GM19468 (cell line): ENCODE data around the gene CALD1.
A peak's percentile ranks its signal among the peaks of the same experiment; 100 is the strongest.
"Not testable (repeated sequence)": the region's sequence is repeated elsewhere in the genome, so short reads cannot be mapped to it uniquely, and the experiment has no call there.

ENCODE experiments used
- ATAC-seq: cut with Tn5 transposase; IDR thresholded peaks from one replicate; pipeline ENCODE4 v1.9.1; 2021; ENCODE audit warnings: mild to moderate bottlenecking, moderate library complexity, moderate number of reproducible peaks; ENCODE audit not compliant: unreplicated experiment; ENCODE audit errors: extremely low read depth

Gene CALD1

DNA sequence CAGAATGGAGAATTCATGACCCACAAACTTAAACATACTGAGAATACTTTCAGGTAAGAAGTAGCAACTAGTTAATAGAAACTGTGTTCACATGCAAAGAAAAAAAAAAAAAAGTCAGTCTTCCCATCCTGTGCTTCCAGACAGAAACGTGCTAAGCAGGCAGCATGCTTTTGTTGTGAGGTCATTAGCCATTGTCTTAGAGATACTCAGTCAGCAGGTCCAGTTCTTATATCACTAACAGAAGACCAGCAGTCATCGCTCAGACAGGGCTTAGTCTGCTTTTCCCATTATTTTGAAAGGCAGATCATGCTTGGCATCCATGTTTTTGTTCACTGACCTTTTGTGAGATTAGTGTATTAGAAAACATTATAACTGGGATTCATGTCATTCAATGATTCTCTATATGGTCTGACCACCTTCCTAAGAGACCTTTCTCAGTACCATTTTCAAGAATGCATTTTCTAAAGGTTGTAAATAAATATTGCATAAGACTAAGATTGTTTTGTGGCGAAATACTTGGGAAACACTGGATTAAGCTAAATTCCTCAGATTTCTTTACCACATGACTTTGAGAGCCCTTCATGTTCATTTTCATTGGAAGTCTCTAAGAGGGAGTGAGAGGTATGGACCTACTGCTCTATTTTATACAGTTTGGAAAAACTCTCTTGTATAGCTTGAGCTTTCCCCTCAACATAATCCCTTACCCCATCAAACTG is 161.9 kb downstream of the CALD1 start:
- ATAC-seq, result no peak

DNA sequence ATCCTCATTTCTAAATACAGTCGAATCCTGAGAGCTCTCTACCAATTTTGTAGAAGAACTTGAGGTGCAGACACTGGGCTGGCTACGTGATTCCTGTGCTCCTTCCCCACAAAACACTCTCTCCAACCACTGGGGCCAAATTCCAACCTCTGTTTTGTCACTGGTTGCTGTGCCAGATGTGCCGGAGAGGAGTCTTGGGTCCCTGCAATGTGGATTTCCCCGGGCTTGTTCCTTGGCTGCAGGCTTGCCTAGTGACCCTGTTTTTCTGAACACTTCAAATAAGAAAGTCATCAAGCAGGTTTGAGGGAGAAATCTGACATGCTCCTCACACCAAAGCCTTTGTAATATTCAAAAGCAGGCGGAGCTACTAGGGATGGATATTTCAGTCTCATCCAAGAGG is 162.5 kb downstream of the CALD1 start:
- no peak for ATAC-seq

DNA sequence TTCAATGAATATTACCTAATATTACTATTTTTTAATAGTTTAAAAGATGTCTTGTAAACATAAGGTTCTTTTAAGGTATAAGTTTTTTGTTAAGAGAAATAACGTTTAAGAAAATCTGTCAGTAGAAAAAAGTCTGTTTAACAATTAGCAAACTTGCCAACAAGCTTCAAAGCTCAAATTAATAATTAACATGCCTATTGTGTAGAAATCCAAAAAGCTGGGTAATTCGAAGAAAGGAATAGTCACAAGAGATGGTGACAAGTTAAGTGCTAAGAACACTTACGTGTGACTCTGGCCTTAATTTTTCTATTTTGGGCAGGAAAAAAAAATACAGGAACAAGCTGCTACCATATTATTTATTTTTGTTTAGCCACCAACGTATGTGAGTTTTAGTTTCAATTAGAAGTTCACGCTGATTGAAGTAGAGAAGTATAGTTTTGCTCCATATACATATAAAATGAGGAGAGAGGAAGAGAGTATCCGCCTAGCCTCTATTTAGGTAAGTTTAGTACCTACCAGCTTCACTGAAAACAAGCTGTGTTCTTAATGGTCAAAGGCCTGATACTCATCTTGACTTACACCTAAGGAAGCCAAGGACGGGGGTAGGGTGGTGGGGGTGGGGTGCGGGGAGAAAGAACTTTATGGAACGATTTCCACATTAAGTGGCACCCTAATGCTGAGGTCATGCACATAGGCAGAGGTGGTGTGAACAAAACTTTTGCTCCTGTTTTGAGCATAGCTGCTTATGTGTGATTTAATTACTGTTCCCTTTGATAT is 163.4 kb downstream of the CALD1 start:
- ATAC-seq, result no peak

DNA sequence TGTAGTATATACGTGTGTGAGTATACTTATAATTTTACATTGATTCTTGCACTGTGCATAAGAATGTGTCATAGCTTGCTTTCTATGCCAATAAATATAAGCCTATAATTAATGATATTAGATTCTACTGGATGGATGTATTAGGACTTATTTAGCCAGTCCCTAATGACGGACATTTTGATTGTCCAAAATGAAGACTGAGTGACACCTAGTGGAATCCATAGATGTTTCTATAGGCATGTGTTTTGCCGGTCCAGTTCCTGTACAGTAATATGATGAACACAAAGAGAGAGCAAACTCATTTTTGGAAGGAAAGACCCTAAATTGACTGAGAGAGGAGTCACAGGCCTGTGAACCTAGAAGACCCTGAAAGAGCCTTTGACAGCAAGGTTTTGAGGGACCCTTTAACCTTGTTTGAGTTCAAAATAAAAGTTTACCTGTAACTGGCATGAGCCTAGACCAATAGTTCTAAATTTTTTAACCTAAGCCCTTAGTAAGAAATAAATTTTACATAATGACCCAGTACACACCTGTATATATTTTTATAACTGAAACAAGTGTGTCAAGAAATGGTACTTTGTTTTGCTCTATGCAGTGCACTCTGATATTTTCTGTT is 164.5 kb downstream of the CALD1 start:
- ATAC-seq, result peak; percentile 50

DNA sequence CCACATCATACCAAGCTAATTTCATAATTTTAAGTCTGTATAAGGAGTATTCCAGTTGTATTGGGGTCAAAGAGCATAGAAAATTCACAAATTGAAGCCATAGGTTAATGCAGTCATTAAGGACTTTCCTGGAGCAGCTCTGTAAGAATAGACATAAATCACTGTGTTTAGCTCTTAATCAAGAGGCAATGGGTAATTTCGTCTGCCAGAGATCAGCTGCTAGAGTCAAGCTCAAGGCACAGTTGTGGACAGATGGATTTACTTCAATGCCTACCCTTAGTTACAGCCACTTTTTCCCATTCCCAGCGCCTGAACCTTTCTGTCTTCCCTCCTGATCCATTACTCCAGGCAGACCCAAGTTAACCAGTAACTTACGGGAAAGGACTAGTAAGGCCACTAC is 166.3 kb downstream of the CALD1 start:
- no peak for ATAC-seq

DNA sequence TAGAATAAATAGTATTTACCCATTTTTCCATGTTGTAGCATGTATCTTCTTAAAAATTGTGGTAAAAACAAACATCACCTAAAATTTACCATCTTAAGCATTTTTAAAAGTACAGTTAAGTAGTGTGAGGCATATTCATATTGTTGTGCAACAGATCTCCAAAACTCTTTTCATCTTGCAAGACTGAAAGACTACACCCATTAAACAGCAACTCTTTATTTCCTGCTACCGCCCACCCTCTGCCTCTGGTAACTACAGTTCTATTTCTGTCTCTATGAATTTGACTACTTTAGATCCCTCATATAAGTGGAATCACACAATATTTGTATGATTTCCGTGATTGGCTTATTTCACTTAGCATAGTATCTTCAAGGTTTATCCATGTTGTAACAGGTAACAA is 166.8 kb downstream of the CALD1 start:
- ATAC-seq, result no peak

DNA sequence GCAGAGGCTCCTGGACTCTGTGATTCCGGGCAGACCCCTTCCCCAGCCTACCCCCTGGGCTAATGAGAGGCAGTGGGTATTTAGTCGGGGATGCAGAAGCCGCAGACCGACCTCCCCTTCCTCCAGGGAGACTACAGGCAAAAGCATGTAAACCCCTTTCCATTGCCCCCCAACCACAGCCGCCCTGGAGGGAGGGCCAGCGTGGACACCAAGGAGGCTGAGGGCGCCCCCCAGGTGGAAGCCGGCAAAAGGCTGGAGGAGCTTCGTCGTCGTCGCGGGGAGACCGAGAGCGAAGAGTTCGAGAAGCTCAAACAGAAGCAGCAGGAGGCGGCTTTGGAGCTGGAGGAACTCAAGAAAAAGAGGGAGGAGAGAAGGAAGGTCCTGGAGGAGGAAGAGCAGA is 167.9 kb downstream of the CALD1 start:
- no peak for ATAC-seq

DNA sequence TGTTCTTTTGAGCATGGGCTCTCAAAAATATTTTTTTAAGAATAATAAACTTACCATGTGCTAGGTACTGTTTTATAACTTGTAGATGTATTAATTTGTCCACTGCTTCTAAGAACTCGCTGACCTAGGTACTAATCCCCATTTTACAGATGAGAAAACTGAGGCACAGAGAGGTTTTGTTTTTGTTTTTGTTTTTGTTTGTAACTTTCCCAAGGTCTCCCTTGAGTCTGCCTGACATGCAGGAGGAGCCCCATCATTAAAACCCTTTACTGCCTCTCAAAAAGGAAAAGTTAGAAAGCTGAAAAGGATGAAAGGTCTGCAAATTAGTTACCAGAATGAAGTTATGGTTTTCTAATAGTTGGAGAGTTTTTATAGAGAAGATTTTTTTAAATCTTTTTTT is 168.4 kb downstream of the CALD1 start:
- ATAC-seq, result no peak

DNA sequence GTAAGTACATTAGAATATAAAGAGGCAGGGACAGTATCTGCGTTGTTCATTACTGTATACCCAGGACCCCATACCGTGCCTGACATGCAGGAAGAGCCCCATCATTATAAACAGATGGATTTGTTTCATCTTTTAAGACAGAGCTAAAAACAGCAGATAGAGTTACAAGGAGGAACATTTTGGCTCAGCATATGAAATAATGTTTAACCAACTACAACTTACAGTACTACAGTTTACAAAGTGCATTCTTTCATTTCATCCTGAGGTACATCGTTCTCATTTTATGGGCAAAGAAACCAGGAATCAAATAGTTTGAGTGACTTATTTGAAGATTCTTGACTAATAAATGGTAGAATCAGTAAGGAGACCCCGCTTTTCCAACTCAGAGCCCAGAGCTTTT is 168.8 kb downstream of the CALD1 start:
- no peak for ATAC-seq

DNA sequence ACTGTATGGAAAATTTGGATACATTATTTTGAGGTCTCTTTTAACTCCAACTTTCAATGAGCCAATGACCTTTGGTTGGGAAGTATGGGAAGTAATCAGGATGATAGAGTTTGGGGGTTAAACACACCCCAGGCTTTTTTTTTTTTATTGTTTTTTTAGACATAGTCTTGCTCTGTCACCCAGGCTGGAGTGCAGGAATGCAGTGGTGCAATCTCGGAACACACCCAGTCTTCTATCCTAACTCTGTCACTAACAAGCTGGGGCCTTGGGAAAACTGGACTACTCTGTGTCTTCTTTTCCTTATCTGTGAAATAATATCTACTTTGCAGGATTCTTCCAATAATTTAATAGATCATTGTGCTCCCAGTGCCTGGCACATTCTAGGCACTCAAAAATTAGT is 169.3 kb downstream of the CALD1 start:
- no peak for ATAC-seq

DNA sequence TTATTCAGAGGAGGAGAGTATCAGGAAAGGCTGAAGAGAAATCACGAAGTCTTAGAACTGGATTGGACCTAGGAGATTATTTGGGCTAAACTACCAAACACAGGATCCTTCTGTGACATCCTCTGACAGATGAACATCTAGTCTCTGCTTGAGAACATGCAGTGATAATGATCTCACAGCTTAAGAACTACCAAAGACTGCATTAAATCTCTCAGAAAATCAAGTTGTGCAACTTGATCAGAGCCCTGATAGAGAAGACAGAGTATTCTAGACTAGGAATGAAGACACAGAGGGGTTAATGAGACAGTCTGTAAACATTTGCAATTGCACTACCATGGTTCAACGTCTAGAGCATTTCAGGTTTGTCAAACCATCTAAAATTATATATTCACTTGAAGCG is 169.7 kb downstream of the CALD1 start:
- no peak for ATAC-seq

DNA sequence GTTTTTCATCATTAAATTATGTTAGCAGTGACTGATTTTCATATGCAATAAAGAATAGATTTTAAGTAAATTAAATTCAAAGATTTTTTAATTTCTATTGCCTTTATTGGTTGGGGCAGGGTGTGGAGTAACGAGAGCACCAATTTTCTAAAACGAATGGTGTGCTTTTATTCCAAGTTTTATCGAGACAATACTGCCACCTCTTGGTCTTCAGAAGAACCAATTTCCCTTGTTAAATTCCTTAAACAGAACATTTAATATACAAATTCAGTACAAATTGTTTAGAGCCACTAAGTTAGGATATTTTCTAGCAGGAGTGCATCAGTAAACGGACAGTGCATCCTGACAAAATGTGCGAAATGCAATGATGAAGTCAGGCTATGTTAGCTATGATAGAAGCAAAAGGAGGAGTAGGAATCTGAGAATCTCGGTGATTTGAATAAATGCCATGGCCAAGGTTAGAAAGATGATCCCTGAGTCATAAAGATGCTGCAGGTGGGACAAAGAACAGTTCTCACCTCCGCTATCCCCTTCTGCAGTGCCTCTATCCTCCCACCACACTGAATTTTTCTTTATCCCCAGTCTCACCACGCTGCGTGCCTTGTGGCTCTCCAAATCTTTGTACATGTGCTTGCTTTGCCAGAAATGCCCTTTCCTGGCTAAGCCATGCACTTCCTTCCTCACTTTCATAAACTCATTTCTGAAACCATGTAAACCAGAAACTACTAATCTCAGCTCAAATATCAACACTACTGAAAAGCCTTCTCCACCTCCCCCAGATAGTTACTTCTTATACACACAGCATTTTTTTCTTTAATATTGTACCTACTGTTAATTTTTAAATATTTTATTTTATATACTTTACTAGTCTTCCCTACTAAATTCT is 175.0 kb downstream of the CALD1 start:
- no peak for ATAC-seq

DNA sequence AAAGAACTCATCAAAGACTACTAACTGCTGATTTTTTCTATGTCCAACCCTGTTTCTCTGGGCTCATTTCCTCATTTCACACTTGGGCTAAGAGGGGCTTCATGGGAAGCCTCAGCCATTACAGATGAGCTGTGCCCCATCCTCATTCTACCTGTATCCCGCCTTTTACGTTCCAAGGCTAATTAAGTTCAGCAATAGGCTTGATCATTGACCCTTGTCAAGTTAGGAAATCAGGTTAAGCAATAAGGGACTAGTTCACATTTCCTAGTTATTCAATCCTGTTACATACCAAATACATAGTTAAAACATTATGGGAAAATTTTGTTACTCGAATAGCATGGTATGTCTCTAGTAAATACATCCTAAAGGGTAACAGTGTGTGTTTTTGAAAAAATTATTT is 177.6 kb downstream of the CALD1 start:
- no peak for ATAC-seq

DNA sequence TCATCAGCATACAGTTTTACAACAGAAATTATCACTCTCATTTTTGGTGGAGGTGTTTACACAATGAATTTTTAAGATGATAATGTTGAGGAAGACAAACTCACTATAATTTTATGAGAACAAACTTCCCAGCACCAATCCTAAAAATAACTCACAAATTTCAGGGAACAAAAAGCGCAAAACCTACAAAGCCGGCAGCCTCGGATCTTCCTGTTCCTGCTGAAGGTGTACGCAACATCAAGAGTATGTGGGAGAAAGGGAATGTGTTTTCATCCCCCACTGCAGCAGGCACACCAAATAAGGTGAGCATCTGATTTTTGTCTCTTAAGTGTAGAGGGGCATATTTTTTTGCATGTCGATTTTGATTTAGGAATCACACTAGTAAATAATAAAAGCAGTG is 180.4 kb downstream of the CALD1 start:
- ATAC-seq, result no peak

DNA sequence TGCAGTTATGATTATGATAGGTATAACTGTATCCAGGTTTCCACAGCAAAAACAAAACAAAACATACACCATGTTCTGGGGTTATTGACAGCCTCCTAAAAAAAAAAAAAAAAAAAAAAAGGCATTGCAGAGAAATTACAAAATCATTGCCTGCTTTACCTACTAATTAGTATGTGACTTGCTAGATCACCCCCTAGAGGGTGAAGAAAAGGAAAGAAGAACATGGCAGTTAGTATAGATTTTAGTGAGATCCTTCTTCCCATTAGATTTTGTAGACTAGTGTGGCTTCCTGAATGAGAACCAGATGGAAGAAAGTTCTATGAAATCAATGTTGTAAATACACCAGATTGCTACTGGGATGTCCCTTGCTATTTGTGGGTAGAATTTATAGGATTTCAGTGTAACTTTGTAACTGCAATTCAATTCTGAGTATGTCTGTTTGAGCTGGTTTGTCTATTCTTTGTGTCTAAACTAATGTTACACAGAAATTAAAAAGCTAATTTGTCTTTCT is 182.9 kb downstream of the CALD1 start:
- no peak for ATAC-seq

DNA sequence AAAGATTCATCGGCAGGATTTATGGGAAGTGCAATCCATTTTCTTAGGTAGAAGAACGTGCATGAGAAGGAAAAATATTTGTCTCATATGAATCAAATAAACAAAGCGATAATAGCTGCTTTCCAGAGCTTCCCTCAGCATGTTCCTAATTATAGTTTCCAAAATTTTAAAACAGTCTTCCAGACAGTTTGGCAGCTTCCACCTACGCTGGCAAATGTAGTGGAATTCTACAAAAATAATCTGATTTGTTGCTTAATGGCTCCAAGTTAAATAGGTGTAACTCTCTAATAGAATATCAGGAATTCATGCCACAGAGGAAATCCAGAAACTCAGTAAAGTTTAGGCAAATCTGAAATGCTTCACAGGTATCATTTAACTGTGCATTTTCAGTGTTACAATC is 183.6 kb downstream of the CALD1 start:
- ATAC-seq, result no peak

DNA sequence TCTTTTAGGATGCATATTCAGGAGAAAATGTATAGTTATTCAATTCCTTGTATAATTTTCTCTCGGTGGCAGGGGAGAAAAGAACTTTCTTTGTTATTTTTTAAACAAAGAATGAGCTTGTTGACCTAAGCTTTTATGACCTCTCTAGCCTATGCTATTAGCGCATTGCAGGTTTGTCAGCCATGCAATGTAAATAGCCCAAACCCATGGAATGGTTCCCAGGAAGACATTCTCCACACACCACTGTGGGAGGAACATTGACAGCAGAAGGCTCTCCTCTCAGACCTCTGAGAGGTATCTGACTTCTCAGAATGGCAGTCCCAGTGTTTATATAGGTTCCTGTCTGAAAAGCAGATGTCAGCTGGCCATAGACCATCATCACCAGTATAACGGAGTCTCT is 187.3 kb downstream of the CALD1 start:
- no peak for ATAC-seq

DNA sequence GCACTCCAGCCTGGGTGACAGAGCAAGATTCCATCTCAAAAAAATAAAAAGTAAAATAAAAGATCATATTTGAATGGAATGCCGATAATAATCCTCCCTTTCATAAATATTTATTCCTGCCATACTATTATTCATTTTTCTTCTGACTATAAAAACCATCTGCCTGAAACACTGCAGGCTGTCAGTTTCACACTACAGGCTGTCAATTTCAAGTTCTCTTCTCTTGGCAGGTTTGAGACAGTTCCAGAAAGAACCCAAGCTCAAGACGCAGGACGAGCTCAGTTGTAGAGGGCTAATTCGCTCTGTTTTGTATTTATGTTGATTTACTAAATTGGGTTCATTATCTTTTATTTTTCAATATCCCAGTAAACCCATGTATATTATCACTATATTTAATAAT is 188.7 kb downstream of the CALD1 start:
- ATAC-seq, result no peak

DNA sequence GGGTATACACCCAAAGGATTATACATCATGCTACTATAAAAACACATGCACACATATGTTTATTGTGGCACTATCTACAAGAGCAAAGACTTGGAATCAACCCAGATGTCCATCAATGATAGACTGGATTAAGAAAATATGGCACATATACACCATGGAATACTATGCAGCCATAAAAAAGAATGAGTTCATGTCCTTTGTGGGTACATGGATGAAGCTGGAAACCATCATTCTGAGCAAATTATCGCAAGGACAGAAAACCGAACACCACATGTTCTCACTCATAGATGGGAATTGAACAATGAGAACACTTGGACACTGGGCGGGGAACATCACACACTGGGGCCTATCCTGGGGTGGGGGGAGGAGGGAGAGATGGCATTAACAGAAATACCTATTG is 202.2 kb downstream of the CALD1 start:
- not testable (repeated sequence) for ATAC-seq

DNA sequence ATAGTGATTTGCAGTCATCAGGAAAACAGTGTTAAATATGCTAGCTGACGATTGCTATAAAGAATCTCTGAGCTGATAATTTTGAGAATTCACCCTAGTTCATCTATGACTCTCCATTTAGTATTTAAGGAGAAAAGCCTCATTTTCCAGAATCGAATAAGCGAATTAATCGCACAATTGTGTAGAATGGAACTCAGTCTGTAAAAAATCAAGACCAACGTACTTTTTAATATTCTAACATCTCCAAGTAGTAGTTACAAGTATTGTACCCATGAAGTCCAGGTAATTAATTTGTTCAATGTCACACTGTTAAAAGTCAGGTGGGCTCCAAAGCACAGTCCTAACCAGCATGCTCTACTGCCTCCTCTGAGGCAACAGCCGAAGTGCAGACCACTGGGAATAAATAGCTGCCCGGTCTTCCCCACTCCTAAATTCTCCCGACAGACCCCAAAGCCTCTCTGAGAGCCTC is 206.5 kb downstream of the CALD1 start:
- ATAC-seq, result peak; percentile 3
